ENCODE data around the gene ESPNL.

Gene ESPNL

GRCh38 chr2:238144262-238144661 lies 44.1 kb downstream of the ESPNL start:
- no peak for DNase-seq

GRCh38 chr2:238145046-238145445 lies 44.9 kb downstream of the ESPNL start:
- DNase-seq = no peak

GRCh38 chr2:238145851-238146250 lies 45.7 kb downstream of the ESPNL start:
- no peak for DNase-seq

GRCh38 chr2:238146884-238147544 lies 46.9 kb downstream of the ESPNL start:
- DNase-seq = no peak

GRCh38 chr2:238148981-238149380 lies 48.8 kb downstream of the ESPNL start:
- DNase-seq = no peak

- DNase-seq = no peak
Measured at GRCh38 chr2:238149841-238150572, 49.9 kb downstream of the ESPNL start.

- no peak for DNase-seq
Measured at GRCh38 chr2:238150686-238151085, 50.5 kb downstream of the ESPNL start.

GRCh38 chr2:238151205-238151604 lies 51.1 kb downstream of the ESPNL start:
- DNase-seq = no peak

- DNase-seq = no peak
Measured at GRCh38 chr2:238151628-238152235, 51.6 kb downstream of the ESPNL start.

GRCh38 chr2:238152771-238153688 lies 52.9 kb downstream of the ESPNL start:
- DNase-seq = no peak

- no peak for DNase-seq
Measured at GRCh38 chr2:238154570-238154969, 54.4 kb downstream of the ESPNL start.

GRCh38 chr2:238155051-238155760 lies 55.1 kb downstream of the ESPNL start:
- DNase-seq = peak; percentile 63

- DNase-seq = no peak
Measured at GRCh38 chr2:238155761-238156694, 55.9 kb downstream of the ESPNL start.

- DNase-seq = no peak
Measured at GRCh38 chr2:238157506-238158017, 57.4 kb downstream of the ESPNL start.

GRCh38 chr2:238158018-238158508 lies 57.9 kb downstream of the ESPNL start:
- DNase-seq = no peak

- peak; percentile 63 for DNase-seq
Measured at GRCh38 chr2:238158509-238159070, 58.5 kb downstream of the ESPNL start, which contains the start of gene ERFE. Gene ERFE, plus strand, starts transcription at chr2:238158970. Its CDS starts 38 bp downstream, at chr2:238159008.

GRCh38 chr2:238159071-238159539 lies 59.0 kb downstream of the ESPNL start:
- DNase-seq = no peak

GRCh38 chr2:238159661-238160205 lies 59.6 kb downstream of the ESPNL start:
- DNase-seq = no peak

- no peak for DNase-seq
Measured at GRCh38 chr2:238160206-238161129, 60.3 kb downstream of the ESPNL start.
